GM12878 (cell line): ENCODE results near the gene APBA1. TPM values are rescaled to one million over a fixed set of nuclear protein-coding genes. Genes with fewer than 3 reads are reported as not detected.

Source experiments
- ATAC-seq: fragments of 200-7000 bp; cut with Tn5 transposase; 3 replicates; pipeline ENCODE4 v1.9.1; 2020; ENCODE audit warnings: mild to moderate bottlenecking, moderate library complexity
- BruUV-seq: library from RNA; stranded (reverse); fragments of 400-500 nt; replicated peaks from 2 replicates; lab custom pipeline; 2021; lab: Mats Ljungman, UMichigan
- CTCF ChIA-PET: fragments of 300-600 bp; sonication (Branson Sonifier 250); formaldehyde crosslinking; extraction: SDS; loops from one replicate; lab custom pipeline; 2021; ENCODE audit warnings: inconsistent platforms; lab: Yijun Ruan, JAX
- POLR2A ChIA-PET: fragments of 350-600 bp; formaldehyde crosslinking; extraction: SDS; loops from one replicate; lab custom pipeline; 2021; ENCODE audit warnings: inconsistent platforms; lab: Charles Lee
- RAD21 ChIA-PET: fragments of 300-600 bp; sonication (Branson Sonifier 250); formaldehyde crosslinking; loops from one replicate; lab custom pipeline; 2023; ENCODE audit warnings: antibody characterized with exemption; ENCODE audit not compliant: unreplicated experiment; lab: Charles Lee
- SMC1A ChIA-PET: fragments of 300-600 bp; sonication (Branson Sonifier 250); formaldehyde crosslinking; loops from one replicate; lab custom pipeline; 2023; ENCODE audit not compliant: unreplicated experiment, uncharacterized antibody; lab: Charles Lee
- DNase-seq: peaks from one replicate; pipeline ENCODE4 v3.0.0-alpha.2; 2011; ENCODE audit warnings: low read depth, low spot score
- FAIRE-seq: peaks from 3 replicates; lab custom pipeline; 2011; peaks lifted over from hg19 to GRCh38; lab: Jason Lieb, UNC
- H2AFZ ChIP-seq: 2 replicates; pipeline ENCODE4 v1.6.0; 2011; ENCODE audit warnings: low read depth, low read length, control low read depth; ENCODE audit not compliant: control insufficient read depth
- H3K27ac ChIP-seq: 2 replicates; pipeline ENCODE4 v1.5.1; 2011; ENCODE audit warnings: control low read depth; ENCODE audit not compliant: control insufficient read depth, insufficient read depth
- H3K27me3 ChIP-seq, 2 experiments: replicated peaks in 1 of 2; 2 replicates each; pipeline versions ENCODE4 v1.6.0 to v1.6.1; 2011; ENCODE audit warnings: low read length in 1 of 2; ENCODE audit not compliant: control insufficient read depth in 2 of 2, insufficient read depth in 2 of 2
- H3K36me3 ChIP-seq, 2 experiments: 2 replicates each; pipeline ENCODE4 v1.5.1; 2011; ENCODE audit warnings: low read length in 1 of 2; ENCODE audit not compliant: control insufficient read depth in 2 of 2, insufficient read depth in 2 of 2
- H3K4me1 ChIP-seq: 2 replicates; pipeline ENCODE4 v1.6.1; 2011; ENCODE audit warnings: mild to moderate bottlenecking, low read length, moderate library complexity, mixed read lengths; ENCODE audit not compliant: control insufficient read depth, insufficient read depth
- H3K4me2 ChIP-seq: 2 replicates; pipeline ENCODE4 v1.6.0; 2011; ENCODE audit warnings: control low read depth; ENCODE audit not compliant: control insufficient read depth, insufficient read depth
- H3K4me3 ChIP-seq: fragments of 200-600 bp; sonication (generic); 2 replicates; pipeline ENCODE4 v1.5.1; 2016
- H3K79me2 ChIP-seq: 2 replicates; pipeline ENCODE4 v1.6.0; 2011; ENCODE audit warnings: low read length; ENCODE audit not compliant: control insufficient read depth, insufficient read depth
- H3K9ac ChIP-seq: 2 replicates; pipeline ENCODE4 v1.8.0; 2011; ENCODE audit warnings: low read length, control low read depth, mixed read lengths; ENCODE audit not compliant: control insufficient read depth, insufficient read depth
- H3K9me3 ChIP-seq: replicated peaks from 3 replicates; pipeline ENCODE4 v1.5.1; 2011; ENCODE audit warnings: mild to moderate bottlenecking, low read length; ENCODE audit not compliant: control insufficient read depth, insufficient read depth
- H4K20me1 ChIP-seq: 2 replicates; pipeline ENCODE4 v1.6.0; 2011; ENCODE audit not compliant: control insufficient read depth, insufficient read depth
- CHD1 ChIP-seq: IDR thresholded peaks from 2 replicates; pipeline ENCODE4 v1.6.1; 2012; ENCODE audit warnings: low read depth, low read length, improper control_type of control experiment
- DPF2 ChIP-seq: fragments of 450-650 bp; IDR thresholded peaks from 2 replicates; pipeline ENCODE4 v1.6.1; 2017; ENCODE audit warnings: mild to moderate bottlenecking
- E4F1 ChIP-seq: fragments of 450-650 bp; IDR thresholded peaks from 2 replicates; pipeline ENCODE4 v1.6.1; 2018; ENCODE audit warnings: borderline replicate concordance, mild to moderate bottlenecking; ENCODE audit not compliant: partially characterized antibody
- EGR1 ChIP-seq, 2 experiments: IDR thresholded peaks; 1 replicate in 1 of 2; 2 replicates in 1 of 2; pipeline ENCODE4 v1.6.1; 2011 to 2012; ENCODE audit warnings: low read depth in 2 of 2, low read length in 2 of 2, borderline replicate concordance in 1 of 2, mild to moderate bottlenecking in 1 of 2, moderate library complexity in 1 of 2
- IKZF1 ChIP-seq: fragments of 450-650 bp; conservative IDR thresholded peaks from 2 replicates; pipeline ENCODE4 v1.6.1; 2017; ENCODE audit warnings: antibody characterized with exemption, mild to moderate bottlenecking
- PML ChIP-seq: IDR thresholded peaks from 2 replicates; pipeline ENCODE4 v1.6.1; 2012; ENCODE audit warnings: low read length, inconsistent platforms
- SREBF1 ChIP-seq: IDR thresholded peaks from 2 replicates; pipeline ENCODE4 v1.6.1; 2012; ENCODE audit warnings: mild to moderate bottlenecking, low read length
- SUZ12 ChIP-seq: fragments of 200-600 bp; sonication (generic); IDR thresholded peaks from one replicate; pipeline ENCODE4 v1.6.1; 2018; ENCODE audit warnings: antibody characterized with exemption, mild to moderate bottlenecking; ENCODE audit not compliant: unreplicated experiment
- WGBS: methylation state at CpG from one replicate; pipeline ENCODE4 v1.1.6; 2016; ENCODE audit warnings: low lambda C conversion rate; ENCODE audit not compliant: insufficient replicate concordance, insufficient coverage; ENCODE audit errors: missing lambda C conversion rate; 5-methylcytosine and 5-hydroxymethylcytosine counted together
- in situ Hi-C: fragments of 300-500 bp; cut with MboI; formaldehyde crosslinking; loops from 9 replicates; pipeline ENCODE4 v1.14.3; 2018; ENCODE audit warnings: mixed read lengths
- intact Hi-C: fragments of 100-400 bp; cut with micrococcal nuclease; formaldehyde crosslinking; loops from one replicate; pipeline ENCODE4 v1.14.2; 2022; ENCODE audit not compliant: unreplicated experiment
- polyA plus RNA-seq, 11 experiments: library from polyadenylated mRNA; depleted of rRNA in 4 of 11; unstranded in 6 of 11; stranded (reverse) in 5 of 11; fragments of >200 nt; fragmentation: Nextera tagmentation in 4 of 11; fragmentation: Illumina TruSeq in 1 of 11; extraction: Ambion mirVana in 4 of 11; extraction: Trizol in 1 of 11; gene quantifications; 1 replicate in 1 of 11; 2 replicates in 10 of 11; pipeline versions ENCODE4 v1.2.1 to v1.2.3, GENCODE V29; 2011 to 2016; ENCODE audit warnings: inconsistent platforms in 2 of 11, missing spikeins in 2 of 11, low read depth in 1 of 11
- total RNA-seq, 4 experiments: library from RNA; depleted of rRNA in 3 of 4; stranded (reverse); fragments of >200 nt in 3 of 4; fragmentation: Illumina TruSeq in 1 of 4; extraction: Trizol in 1 of 4; gene quantifications; 2 replicates each; pipeline versions ENCODE4 v1.2.1 to v1.2.3, GENCODE V29; 2013 to 2021
- TF ChIP-seq, protein P1 (sequence below): fragments of 450-650 bp; IDR thresholded peaks from 2 replicates; pipeline ENCODE4 v1.6.1; 2017; ENCODE audit warnings: low read depth, mild to moderate bottlenecking, moderate library complexity

The APBA1 gene
- total and polyA plus RNA-seq, 10 of the 15 experiments (the other 5 are each of a cell fraction or from before 2014, with no cell fraction given): 0.01 to 1.3 (median 0.05) TPM; not detected in 7

GRCh38 chr9:69535286-69535832 is 136.8 kb downstream of the APBA1 start:
- no peak overlapping the region for H3K4me2 ChIP-seq
- H2AFZ ChIP-seq: no peak overlapping the region
- no peaks in the 10 kb centered on the region for H3K9me3 ChIP-seq
- ATAC-seq (no peak), FAIRE-seq (no peak), DNase-seq (no peak)
- ChIA-PET RAD21 (no interaction called here), CTCF (interaction anchor here (1.5 kb wide), 1 partner anchor 13 kb away, joined by 3 read pairs; no protein-coding TSS in a partner anchor), SMC1A (interaction anchor here (1.7 kb wide), 1 partner anchor 15 kb away, joined by 3 read pairs; no protein-coding TSS in a partner anchor), POLR2A (no interaction called here)
- no peaks in the 10 kb centered on the region for H4K20me1 ChIP-seq
- no peak overlapping the region for H3K27ac ChIP-seq
- 0 out of 4 replicates have a peak, but pooled peaks cover 0 to 4% of the 10 kb centered on the region in 2 experiments for H3K27me3 ChIP-seq
- H3K9ac ChIP-seq: no peak overlapping the region
- H3K4me3 ChIP-seq: no peak overlapping the region
- 0% methylated on average over 1 of the region's 1 CpG for WGBS
- TF ChIP-seq SUZ12 (no peak), DPF2 (no peak), EGR1 (IDR thresholded peaks at IDR 0.05; ENCODE audit: borderline replicate concordance in 1 of 2, low read depth in 2 of 2, low read length in 2 of 2) (no peak), SREBF1 (no peak), E4F1 (no peak), PML (no peak), IKZF1 (no peak), CHD1 (no peak)
- TF ChIP-seq, protein P1, sequence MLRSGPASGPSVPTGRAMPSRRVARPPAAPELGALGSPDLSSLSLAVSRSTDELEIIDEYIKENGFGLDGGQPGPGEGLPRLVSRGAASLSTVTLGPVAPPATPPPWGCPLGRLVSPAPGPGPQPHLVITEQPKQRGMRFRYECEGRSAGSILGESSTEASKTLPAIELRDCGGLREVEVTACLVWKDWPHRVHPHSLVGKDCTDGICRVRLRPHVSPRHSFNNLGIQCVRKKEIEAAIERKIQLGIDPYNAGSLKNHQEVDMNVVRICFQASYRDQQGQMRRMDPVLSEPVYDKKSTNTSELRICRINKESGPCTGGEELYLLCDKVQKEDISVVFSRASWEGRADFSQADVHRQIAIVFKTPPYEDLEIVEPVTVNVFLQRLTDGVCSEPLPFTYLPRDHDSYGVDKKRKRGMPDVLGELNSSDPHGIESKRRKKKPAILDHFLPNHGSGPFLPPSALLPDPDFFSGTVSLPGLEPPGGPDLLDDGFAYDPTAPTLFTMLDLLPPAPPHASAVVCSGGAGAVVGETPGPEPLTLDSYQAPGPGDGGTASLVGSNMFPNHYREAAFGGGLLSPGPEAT: no peak
- no peaks in the 10 kb centered on the region for H3K36me3 ChIP-seq
- H3K4me1 ChIP-seq: no peaks in the 10 kb centered on the region
- in situ Hi-C loops (no loop called here), intact Hi-C loops (no loop called here)
- no peaks in the 10 kb centered on the region for H3K79me2 ChIP-seq
- BruUV-seq: no TSS peak
